ENCODE data around the gene FHAD1. TPM values are rescaled to one million over a fixed set of nuclear protein-coding genes. Genes with fewer than 3 reads are reported as not detected.

Gene FHAD1
- total RNA-seq, 1 donor from 2014 or later: 0.20 TPM

DNA sequence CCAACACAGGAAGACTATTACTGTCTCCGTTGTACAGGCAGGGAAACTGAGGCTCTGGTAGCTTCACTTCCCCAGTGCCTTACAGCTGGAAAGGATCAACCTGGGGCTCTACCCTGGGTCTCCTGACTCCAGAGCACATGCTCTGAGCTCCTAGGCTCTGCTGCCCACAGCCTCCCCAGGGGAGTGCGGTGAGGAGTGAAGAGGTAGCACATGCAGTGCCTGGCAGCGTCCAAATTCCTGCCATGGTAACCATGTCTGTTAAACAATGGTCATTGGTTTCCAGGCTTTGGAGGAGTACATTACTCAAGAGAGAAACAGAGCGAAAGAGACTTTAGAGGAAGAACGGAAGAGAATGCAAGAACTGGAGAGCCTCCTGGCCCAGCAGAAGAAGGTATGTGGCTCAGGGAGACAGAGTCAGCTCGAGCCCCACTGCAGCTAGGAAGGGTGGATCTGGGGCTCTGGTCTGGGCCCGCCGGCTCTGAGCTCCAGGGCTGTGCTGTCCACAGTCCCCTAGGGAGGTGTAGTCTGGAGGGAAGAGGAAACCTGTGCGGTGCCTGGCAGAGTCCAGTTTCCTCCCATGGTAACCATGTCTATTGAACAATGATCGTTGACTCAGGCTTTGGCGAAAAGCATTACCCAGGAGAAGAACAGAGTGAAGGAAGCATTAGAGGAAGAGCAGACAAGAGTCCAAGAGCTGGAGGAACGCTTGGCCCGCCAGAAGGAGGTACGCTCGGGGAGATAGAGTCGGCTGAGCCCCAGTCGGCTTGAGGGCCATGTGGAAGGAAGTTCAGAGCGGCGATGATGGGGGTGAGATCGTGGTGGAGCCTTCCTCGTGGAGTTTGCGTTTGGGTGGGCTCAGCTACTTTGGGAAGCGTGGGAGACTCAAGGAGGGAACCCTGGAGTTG lies 98.0 kb downstream of the FHAD1 start:
- no peak for DNase-seq (ENCODE audit: low read depth, low spot score)

- DNase-seq (ENCODE audit: low read depth, low spot score): no peak
Measured at GRCh38 chr1:15345705-15346345, 98.8 kb downstream of the FHAD1 start.

DNA sequence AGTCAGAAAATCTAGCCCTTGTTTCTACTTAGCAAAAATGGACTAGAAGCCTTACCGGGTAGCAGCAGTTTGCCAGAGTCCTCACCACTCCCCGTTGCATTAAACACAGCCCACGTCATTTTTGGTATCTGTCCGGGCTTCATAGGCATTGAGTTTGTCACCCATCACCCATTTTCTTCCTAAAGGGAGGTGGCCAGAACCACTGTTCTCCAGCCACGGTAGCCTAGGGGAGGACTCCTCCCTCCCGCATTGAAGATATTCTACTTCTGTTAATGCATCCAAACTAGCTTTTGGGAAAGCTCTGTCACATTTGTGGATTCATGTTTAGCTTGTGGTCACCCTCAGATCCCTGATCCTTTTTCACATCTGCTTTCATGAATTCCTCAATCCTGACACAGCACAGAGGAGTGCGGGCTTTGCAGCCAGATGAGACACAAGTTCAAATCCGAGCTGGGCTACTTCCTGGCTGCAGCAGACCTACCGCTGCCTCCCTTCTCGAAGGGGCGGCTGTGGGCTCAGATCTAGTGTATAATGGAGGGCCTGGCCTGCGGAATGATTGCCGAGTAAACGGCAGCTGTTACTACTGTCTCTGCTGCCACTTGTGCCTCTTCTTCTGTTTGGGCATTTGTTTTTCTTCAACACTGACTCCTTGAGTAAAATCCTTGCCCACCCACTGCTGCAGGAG lies 99.5 kb downstream of the FHAD1 start:
- DNase-seq (ENCODE audit: low read depth, low spot score): no peak

- no peak for DNase-seq (ENCODE audit: low read depth, low spot score)
Measured at GRCh38 chr1:15347182-15347581, 100.2 kb downstream of the FHAD1 start.

GRCh38 chr1:15348648-15349047 lies 101.6 kb downstream of the FHAD1 start:
- no peak for DNase-seq (ENCODE audit: low read depth, low spot score)

DNA sequence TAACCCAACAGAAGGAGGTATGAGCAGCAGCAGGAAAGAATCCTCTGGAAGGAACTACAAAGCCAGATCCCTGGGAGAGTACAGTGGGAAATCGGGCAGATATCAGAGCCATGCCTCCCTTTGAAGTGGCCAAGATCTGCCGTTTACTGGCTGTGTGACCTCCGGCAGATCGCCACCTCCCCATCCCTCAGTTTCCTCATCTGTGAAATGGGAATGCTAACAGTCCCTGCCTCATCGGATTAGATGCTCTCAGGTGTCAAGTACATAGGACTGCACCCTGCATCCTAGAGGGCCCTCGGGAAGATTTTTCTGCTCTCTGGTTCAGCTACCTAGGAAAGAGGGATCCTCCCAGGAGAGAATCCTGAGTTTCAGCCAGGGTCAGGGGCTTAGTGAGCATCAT lies 102.1 kb downstream of the FHAD1 start:
- DNase-seq (ENCODE audit: low read depth, low spot score): no peak

GRCh38 chr1:15350151-15350550 lies 103.1 kb downstream of the FHAD1 start:
- DNase-seq (ENCODE audit: low read depth, low spot score): no peak

GRCh38 chr1:15350551-15351200 lies 103.7 kb downstream of the FHAD1 start:
- DNase-seq (ENCODE audit: low read depth, low spot score): no peak

- DNase-seq (ENCODE audit: low read depth, low spot score): no peak
Measured at GRCh38 chr1:15351310-15351709, 104.3 kb downstream of the FHAD1 start.

- DNase-seq (ENCODE audit: low read depth, low spot score): peak; percentile 78
Measured at GRCh38 chr1:15352128-15352957, 105.3 kb downstream of the FHAD1 start.

- DNase-seq (ENCODE audit: low read depth, low spot score): no peak
Measured at GRCh38 chr1:15353839-15354579, 107.0 kb downstream of the FHAD1 start.

DNA sequence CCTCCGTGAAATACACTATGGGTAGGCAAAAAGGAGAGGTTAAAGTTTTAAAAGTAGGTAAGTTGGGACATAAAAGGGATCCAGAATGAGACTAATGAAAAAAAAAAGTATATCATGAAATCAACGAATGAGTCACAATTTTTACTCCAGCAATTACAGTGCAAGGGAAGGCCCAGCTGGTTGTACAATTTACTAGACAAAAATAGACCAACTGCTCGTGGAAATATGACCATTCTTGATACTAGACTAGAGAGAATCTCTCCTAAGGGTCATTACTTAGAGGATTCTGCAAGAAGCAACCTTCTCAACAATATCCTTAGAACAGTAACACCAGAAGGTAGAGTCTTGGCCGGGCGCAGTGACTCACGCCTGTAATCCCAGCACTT lies 107.5 kb downstream of the FHAD1 start:
- no peak for DNase-seq (ENCODE audit: low read depth, low spot score)

DNA sequence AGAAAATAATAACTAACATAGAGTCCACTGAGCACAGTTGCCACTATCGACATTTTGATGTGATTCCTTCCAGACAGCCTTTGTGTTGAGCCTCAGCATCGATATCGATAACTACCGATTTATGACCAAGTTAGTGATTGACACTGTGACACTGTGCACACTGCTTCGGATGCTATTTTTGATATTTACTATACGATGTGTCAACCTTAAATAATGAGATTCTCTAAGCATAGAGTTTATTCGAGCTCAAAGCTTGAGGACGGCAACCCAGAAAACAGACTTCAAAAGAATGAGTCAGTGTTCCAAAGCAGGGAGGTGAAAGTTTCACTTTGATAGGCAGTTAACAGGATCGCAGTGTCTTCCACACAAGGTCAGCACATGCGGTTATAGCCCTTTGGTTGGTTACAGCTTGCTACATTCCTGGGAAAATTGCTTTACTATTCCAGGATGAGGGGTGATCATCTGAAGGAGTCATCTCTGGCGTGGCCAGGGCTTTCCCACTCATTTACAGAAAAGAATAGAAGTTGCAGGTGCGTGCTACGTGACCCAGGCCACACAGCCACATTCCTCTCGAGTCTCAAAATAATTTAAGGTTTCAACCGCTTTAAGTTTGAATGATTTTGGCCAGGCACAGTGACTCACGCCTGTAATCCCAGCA lies 109.1 kb downstream of the FHAD1 start:
- DNase-seq (ENCODE audit: low read depth, low spot score): no peak

DNA sequence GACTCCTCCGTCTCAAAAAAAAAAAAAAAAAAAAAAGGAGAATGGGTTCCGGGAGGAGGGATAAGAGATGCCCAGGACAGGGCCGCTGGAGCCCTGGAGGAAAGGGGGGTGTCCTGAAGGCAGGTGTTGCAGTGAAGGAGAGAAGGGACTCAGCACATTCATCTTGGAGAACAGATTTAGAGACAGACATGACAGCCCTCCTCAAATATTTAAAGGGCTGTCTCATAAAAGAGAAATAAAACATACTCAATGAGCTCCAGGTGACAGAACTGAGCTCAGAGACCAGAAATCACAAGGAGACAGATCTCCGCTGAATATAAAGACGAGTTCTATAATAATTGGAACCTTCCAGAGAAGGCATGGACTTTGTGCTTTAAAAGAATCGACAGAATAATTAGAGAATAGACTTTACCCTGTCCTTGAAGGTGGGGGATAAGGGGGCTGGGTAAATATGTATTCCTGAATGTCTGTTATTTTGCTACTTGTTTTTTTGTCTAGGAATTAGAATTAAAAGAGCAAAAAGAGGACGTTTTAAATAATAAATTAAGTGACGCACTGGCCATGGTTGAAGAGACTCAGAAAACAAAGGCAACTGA lies 110.7 kb downstream of the FHAD1 start:
- no peak for DNase-seq (ENCODE audit: low read depth, low spot score)

GRCh38 chr1:15358565-15359133 lies 111.6 kb downstream of the FHAD1 start:
- no peak for DNase-seq (ENCODE audit: low read depth, low spot score)

GRCh38 chr1:15360700-15361099 lies 113.7 kb downstream of the FHAD1 start:
- no peak for DNase-seq (ENCODE audit: low read depth, low spot score)

DNA sequence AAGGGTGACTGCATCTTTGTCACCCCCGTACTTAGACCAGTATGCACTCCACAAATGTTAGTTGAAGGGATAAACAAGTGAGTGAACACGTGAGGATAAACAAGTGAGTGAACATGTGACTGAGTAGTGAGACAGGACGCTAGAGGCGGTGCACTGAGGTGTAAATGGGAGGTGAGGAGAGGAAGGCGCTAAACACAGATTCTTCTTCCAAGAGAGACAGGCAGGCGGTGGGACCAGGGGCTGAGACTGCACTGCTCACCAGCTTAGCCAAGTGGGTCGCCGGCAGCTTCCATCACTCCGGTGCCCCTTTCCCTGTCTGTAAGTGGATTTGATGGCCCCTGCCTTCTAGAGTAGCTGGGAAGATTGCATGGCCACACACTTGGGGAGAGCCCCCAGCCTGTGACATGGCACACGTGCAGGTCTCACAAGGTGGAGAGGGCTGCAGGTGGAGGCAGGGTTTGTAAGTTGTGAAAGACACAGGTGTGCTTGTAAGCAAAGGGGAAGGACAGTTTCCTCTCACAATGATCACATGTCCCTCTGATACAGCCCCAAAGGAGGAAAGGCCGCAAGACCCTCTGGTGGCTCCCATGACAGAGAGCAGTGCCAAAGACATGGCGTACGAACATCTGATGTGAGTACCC lies 115.2 kb downstream of the FHAD1 start:
- DNase-seq (ENCODE audit: low read depth, low spot score): no peak

DNA sequence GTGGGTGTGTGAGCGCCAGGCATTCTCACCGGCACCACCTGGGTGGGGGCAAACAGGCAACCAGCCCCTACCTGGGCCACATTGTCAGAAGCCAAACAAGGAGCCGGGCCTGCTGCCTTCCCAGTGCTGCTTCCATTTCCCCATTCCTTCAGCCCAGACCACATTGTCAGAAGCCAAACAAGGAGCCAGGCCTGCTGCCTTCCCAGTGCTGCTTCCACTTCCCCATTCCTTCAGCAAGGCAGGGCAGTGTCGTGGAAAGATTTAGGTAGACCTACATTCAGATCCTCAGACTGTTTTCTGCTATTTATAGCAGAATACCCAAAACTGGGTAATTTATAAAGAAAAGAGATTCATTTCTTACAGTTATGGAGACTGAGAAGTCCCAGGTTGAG lies 115.7 kb downstream of the FHAD1 start:
- DNase-seq (ENCODE audit: low read depth, low spot score): no peak
